ENCODE results near the gene TUBB2A. TPM values are rescaled to one million over a fixed set of nuclear protein-coding genes. Genes with fewer than 3 reads are reported as not detected.

The TUBB2A gene
- total RNA-seq, 1 donor from 2014 or later = 401 TPM

DNA sequence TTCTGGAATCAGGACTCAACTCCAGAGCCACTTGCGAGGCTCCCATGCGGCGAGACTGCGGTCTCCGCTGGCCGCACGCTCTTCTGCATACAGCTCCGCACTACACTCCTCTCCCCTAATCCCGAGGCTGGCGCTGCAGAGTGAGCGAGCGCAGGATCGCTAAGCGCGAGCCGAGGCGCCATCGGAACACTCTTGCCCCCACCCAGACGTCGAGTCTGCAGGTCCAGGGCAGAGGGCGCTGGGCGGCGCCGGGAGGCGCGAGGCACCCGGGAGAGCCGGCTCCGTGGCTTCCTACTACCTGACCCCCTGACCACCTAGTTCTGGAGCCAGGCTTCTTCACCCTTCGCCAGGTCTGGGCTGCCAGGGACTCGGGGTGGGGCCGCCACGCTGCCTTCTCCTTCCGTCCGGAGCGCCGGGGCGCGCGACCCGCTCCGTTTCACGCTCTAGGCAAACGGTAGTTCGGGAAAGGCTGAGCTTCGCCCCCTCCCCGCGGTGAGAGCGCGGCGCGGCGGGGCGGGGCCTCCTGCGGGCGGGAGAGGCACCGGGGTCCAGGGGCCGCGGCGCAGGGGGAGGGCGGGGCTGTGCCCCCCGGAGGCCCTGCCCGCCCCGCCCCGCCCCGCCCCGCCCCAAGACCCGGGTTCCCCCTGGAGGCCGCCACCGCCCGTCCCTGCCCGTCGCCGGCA, 5.4 kb upstream of the TUBB2A start:
- no peak for FAIRE-seq
- H3K36me3 Mint-ChIP-seq (ENCODE audit: low read depth, unreplicated experiment) = no peaks in the 10 kb centered on the region

GRCh38 chr6:3162067-3162497, 4.7 kb upstream of the TUBB2A start:
- Mint-ChIP-seq H3K27me3 (ENCODE audit: low read depth, unreplicated experiment) (no peaks in the 10 kb centered on the region), H3K4me1 (ENCODE audit: low read depth, unreplicated experiment) (peaks cover 43% of the 10 kb centered on the region), H3K27ac (ENCODE audit: unreplicated experiment) (peak overlapping the region; percentile 64), H3K9me3 (ENCODE audit: unreplicated experiment) (no peaks in the 10 kb centered on the region), H3K36me3 (ENCODE audit: low read depth, unreplicated experiment) (no peaks in the 10 kb centered on the region), H3K4me3 (ENCODE audit: unreplicated experiment) (peak overlapping the region; percentile 85)
- no peak for FAIRE-seq
- peaks cover under 1% of the 10 kb centered on the region for H4K20me1 ChIP-seq (ENCODE audit: insufficient read depth, low read length)
- no peak overlapping the region for H2AFZ ChIP-seq (ENCODE audit: low read depth, low read length)
- DNase-seq (ENCODE audit: low read depth) = no peak
- no peaks in the 10 kb centered on the region for H3K27me3 ChIP-seq (ENCODE audit: insufficient read depth, low read length)
- peaks cover 32% of the 10 kb centered on the region for H3K4me1 ChIP-seq (ENCODE audit: insufficient read depth, low read length)
- H3K4me3 ChIP-seq (ENCODE audit: insufficient read depth, low read depth, low read length) = no peak overlapping the region
- H3K9ac ChIP-seq (ENCODE audit: low read length) = peak overlapping the region; percentile 88
- H3K27ac ChIP-seq (ENCODE audit: low read depth, low read length) = peak overlapping the region; percentile 23
- H3K4me2 ChIP-seq (ENCODE audit: low read length) = peak overlapping the region; percentile 96
- no peaks in the 10 kb centered on the region for H3K36me3 ChIP-seq (ENCODE audit: insufficient read depth, low read length)
- TF ChIP-seq EZH2 (IDR thresholded peaks at IDR 0.05; ENCODE audit: insufficient read depth, low read length) = no peak
- TF ChIP-seq, protein P1, sequence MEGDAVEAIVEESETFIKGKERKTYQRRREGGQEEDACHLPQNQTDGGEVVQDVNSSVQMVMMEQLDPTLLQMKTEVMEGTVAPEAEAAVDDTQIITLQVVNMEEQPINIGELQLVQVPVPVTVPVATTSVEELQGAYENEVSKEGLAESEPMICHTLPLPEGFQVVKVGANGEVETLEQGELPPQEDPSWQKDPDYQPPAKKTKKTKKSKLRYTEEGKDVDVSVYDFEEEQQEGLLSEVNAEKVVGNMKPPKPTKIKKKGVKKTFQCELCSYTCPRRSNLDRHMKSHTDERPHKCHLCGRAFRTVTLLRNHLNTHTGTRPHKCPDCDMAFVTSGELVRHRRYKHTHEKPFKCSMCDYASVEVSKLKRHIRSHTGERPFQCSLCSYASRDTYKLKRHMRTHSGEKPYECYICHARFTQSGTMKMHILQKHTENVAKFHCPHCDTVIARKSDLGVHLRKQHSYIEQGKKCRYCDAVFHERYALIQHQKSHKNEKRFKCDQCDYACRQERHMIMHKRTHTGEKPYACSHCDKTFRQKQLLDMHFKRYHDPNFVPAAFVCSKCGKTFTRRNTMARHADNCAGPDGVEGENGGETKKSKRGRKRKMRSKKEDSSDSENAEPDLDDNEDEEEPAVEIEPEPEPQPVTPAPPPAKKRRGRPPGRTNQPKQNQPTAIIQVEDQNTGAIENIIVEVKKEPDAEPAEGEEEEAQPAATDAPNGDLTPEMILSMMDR (IDR thresholded peaks at IDR 0.05; ENCODE audit: insufficient read depth, low read depth, low read length) = no peak
- H3K9me3 ChIP-seq (ENCODE audit: insufficient read depth, low read depth, low read length) = no peaks in the 10 kb centered on the region
- peaks cover 2% of the 10 kb centered on the region for H3K79me2 ChIP-seq (ENCODE audit: insufficient read depth, low read length)

More for the DNA sequence above, 5.4 kb upstream of the TUBB2A start:
- TF ChIP-seq, protein P1 (IDR thresholded peaks at IDR 0.05; ENCODE audit: insufficient read depth, low read depth, low read length) = no peak
- TF ChIP-seq EZH2 (IDR thresholded peaks at IDR 0.05; ENCODE audit: insufficient read depth, low read length) = no peak
- H3K4me2 ChIP-seq (ENCODE audit: low read length) = peak overlapping the region; percentile 96
- DNase-seq (ENCODE audit: low read depth) = peak; percentile 75
- no peaks in the 10 kb centered on the region for H3K27me3 ChIP-seq (ENCODE audit: insufficient read depth, low read length)
- no peaks in the 10 kb centered on the region for H3K9me3 ChIP-seq (ENCODE audit: insufficient read depth, low read depth, low read length)
- H3K36me3 ChIP-seq (ENCODE audit: insufficient read depth, low read length) = no peaks in the 10 kb centered on the region
- Mint-ChIP-seq H3K27ac (ENCODE audit: unreplicated experiment) (peak overlapping the region; percentile 81), H3K27me3 (ENCODE audit: low read depth, unreplicated experiment) (no peaks in the 10 kb centered on the region), H3K4me3 (ENCODE audit: unreplicated experiment) (peak overlapping the region; percentile 85), H3K9me3 (ENCODE audit: unreplicated experiment) (no peaks in the 10 kb centered on the region), H3K4me1 (ENCODE audit: low read depth, unreplicated experiment) (peaks cover 49% of the 10 kb centered on the region)
- H3K4me3 ChIP-seq (ENCODE audit: insufficient read depth, low read depth, low read length) = peak overlapping the region; percentile 73
- H4K20me1 ChIP-seq (ENCODE audit: insufficient read depth, low read length) = no peaks in the 10 kb centered on the region
- peak overlapping the region; percentile 75 for H3K27ac ChIP-seq (ENCODE audit: low read depth, low read length)
- H3K4me1 ChIP-seq (ENCODE audit: insufficient read depth, low read length) = peaks cover 32% of the 10 kb centered on the region
- peak overlapping the region; percentile 87 for H2AFZ ChIP-seq (ENCODE audit: low read depth, low read length)
- peak overlapping the region; percentile 88 for H3K9ac ChIP-seq (ENCODE audit: low read length)
- no peaks in the 10 kb centered on the region for H3K79me2 ChIP-seq (ENCODE audit: insufficient read depth, low read length)

Data from astrocyte (in vitro differentiated cells and primary cell).